ENCODE data around the gene C17orf75. TPM values are rescaled to one million over a fixed set of nuclear protein-coding genes. Genes with fewer than 3 reads are reported as not detected.

Gene C17orf75
- total RNA-seq, 4 donors from 2014 or later: 3.6 to 14.7 (median 9.1) TPM

- peak overlapping the region; percentile 76 to 86 (median 82) for H3K4me3 ChIP-seq
- peaks cover 6 to 41% (median 10%) of the 10 kb centered on the region in 3 donors for H3K36me3 ChIP-seq
- peak overlapping the region; percentile 95 to 99 (median 98) for H3K27ac ChIP-seq
- TF ChIP-seq CTCF (IDR thresholded peaks at IDR 0.05): no peak
- no peak for TF ChIP-seq POLR2A (IDR thresholded peaks at IDR 0.05)
- 0 to 1% methylated on average over 20 of the region's 20 CpGs for WGBS, 2 donors
- H3K4me1 ChIP-seq: peaks cover 29 to 59% (median 43%) of the 10 kb centered on the region in 3 donors
- H3K27me3 ChIP-seq: no peaks in the 10 kb centered on the region
- no peaks in the 10 kb centered on the region for H3K9me3 ChIP-seq
- DNase-seq: no peak
- intact Hi-C loops (cut with DNase I): no loop called here
Observed at GRCh38 chr17:32350666-32351418, 8.9 kb upstream of the C17orf75 start.

- peak; percentile 74 for DNase-seq
- Histone ChIP-seq H3K27ac (peak within 1 kb of the TSS; percentile 95 to 99 (median 98)), H3K4me3 (peak within 1 kb of the TSS; percentile 76 to 86 (median 82)), H3K9me3 (no peaks in the 10 kb centered on the region), H3K4me1 (peaks cover 22 to 51% (median 36%) of the 10 kb centered on the region in 3 donors), H3K36me3 (peaks cover 6 to 33% (median 9%) of the 10 kb centered on the region in 3 donors), H3K27me3 (no peaks in the 10 kb centered on the region)
- WGBS, 2 donors: 0 to 1% methylated on average over 39 to 43 of the region's 47 CpGs
- peak in 2 of 4 donors; percentile 53 to 86 for TF ChIP-seq POLR2A (IDR thresholded peaks at IDR 0.05)
- TF ChIP-seq CTCF (IDR thresholded peaks at IDR 0.05): peak in 1 of 6 experiments; percentile 35
- intact Hi-C loops (cut with DNase I): no loop called here
Observed at GRCh38 chr17:32349854-32350665, 8.1 kb upstream of the C17orf75 start, which contains the start of gene ZNF207. Gene ZNF207, plus strand, starts transcription at chr17:32350157. Its CDS starts 129 bp downstream, at chr17:32350286.

- TF ChIP-seq CTCF (IDR thresholded peaks at IDR 0.05): no peak
- no peak for TF ChIP-seq POLR2A (IDR thresholded peaks at IDR 0.05)
- Histone ChIP-seq H3K4me3 (peak overlapping the region; percentile 76 to 86 (median 82)), H3K4me1 (peaks cover 17 to 45% (median 30%) of the 10 kb centered on the region in 3 donors), H3K36me3 (peaks cover 3 to 28% (median 6%) of the 10 kb centered on the region in 3 donors), H3K27me3 (no peaks in the 10 kb centered on the region), H3K27ac (peak overlapping the region; percentile 95 to 99 (median 98)), H3K9me3 (no peaks in the 10 kb centered on the region)
- WGBS, 2 donors: 7 to 21% methylated on average over 9 to 15 of the region's 15 CpGs
- intact Hi-C loops (cut with DNase I): no loop called here
- DNase-seq: no peak
Observed at GRCh38 chr17:32349503-32349853, 7.5 kb upstream of the C17orf75 start.

GRCh38 chr17:32348483-32348800 is 6.5 kb upstream of the C17orf75 start:
- DNase-seq: no peak
- peaks cover 8 to 35% (median 19%) of the 10 kb centered on the region in 3 donors for H3K4me1 ChIP-seq
- TF ChIP-seq POLR2A (IDR thresholded peaks at IDR 0.05) (no peak), CTCF (IDR thresholded peaks at IDR 0.05) (no peak)
- 89 to 94% methylated on average over 2 of the region's 2 CpGs for WGBS, 2 donors
- intact Hi-C loops (cut with DNase I): no loop called here
- H3K27me3 ChIP-seq: no peaks in the 10 kb centered on the region
- peaks cover 0 to 17% (median 0%) of the 10 kb centered on the region in 3 donors for H3K36me3 ChIP-seq
- no peaks in the 10 kb centered on the region for H3K9me3 ChIP-seq
- H3K4me3 ChIP-seq: no peak overlapping the region
- H3K27ac ChIP-seq: no peak overlapping the region
